ENCODE measurements around the gene ITPR1. TPM values are rescaled to one million over a fixed set of nuclear protein-coding genes. Genes with fewer than 3 reads are reported as not detected.
"Not testable (repeated sequence)": the region's sequence is repeated elsewhere in the genome, so short reads cannot be mapped to it uniquely, and the experiment has no call there.

ITPR1 gene
- total and polyA plus RNA-seq, 4 donors = 9.3 to 43.7 (median 20.9) TPM

DNA sequence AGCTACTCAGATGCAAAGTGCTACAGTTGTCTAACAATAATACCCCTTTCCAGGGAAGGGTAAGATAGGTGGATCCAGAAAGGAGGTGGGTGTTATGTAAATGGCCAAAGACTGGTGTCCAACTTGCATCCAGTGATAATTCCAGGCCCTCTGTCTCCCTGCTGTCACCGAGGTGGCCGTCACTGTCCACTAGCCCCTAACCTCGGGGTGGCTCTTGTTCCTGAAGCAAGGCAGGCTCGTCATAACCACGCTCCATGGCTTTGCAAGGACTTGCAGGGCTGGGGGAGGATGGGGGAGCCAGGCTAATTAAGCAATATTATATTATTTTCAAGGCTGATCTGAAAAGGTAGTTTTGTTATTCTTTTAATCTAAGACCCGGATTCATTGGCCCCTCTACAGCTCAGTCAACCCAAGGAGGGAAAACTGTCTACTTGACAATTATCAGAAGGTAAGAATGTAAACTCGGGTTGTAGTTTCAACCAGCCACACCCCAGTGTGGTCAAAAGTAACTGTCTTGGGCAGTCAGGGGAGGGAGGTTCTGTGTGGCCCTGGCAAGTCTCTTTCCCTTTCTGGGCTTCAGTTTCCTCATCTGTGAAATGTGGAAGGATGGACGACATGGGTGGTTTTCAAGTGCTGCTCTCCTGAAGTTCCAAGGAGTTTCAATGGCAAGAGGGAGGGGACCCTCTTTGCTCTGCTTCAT is 266.0 kb downstream of the ITPR1 start:
- Histone ChIP-seq H3K27ac (ENCODE audit: low read depth, low read length) (no peak overlapping the region), H3K36me3 (ENCODE audit: control insufficient read depth, insufficient read depth, low read length) (no peaks in the 10 kb centered on the region), H3K9me3 (ENCODE audit: control insufficient read depth, insufficient read depth, low read length) (no peaks in the 10 kb centered on the region), H3K27me3 (ENCODE audit: control insufficient read depth, insufficient read depth, low read length) (no peaks in the 10 kb centered on the region), H3K4me1 (ENCODE audit: control insufficient read depth, insufficient read depth, low read length) (no peaks in the 10 kb centered on the region), H3K4me3 (ENCODE audit: low read depth, low read length) (no peak overlapping the region)
- WGBS (ENCODE audit: insufficient coverage) = 86% methylated on average over 1 of the region's 8 CpGs
- no peak for DNase-seq (ENCODE audit: low read depth in 4 of 6, low spot score in 6 of 6)

DNA sequence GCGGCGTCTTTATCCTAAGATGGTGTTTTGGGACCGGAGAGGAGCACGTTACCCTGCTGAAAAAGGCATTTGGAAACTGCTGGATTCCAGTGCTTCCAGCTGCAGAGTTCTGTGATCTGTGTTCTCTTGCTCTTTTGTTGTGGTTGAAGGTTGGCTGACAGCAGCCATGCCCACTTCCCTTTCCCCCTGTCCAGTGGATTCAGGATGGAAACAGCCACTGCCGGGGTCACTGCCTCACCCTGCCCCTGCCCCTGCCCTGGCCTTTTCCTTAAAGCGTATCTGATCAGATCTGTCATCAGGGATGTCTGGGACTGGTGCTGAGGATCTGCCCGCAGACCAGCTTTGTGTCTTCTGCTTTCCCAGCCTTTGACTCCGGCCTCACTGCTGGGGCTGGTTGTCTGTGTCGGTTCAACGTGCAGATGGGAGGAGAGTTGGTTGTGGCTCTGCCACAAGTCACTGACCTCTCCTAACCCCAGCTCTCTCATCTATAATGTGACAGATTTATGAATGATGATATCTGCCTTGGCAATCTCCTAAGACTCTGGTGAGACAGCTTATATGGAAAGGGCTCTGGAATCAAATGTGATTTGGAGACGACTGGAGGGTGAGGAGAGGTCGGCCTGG is 266.7 kb downstream of the ITPR1 start:
- no peaks in the 10 kb centered on the region for H3K9me3 ChIP-seq (ENCODE audit: control insufficient read depth, insufficient read depth, low read length)
- no peaks in the 10 kb centered on the region for H3K4me1 ChIP-seq (ENCODE audit: control insufficient read depth, insufficient read depth, low read length)
- no peak overlapping the region for H3K27ac ChIP-seq (ENCODE audit: low read depth, low read length)
- 62% methylated on average over 7 of the region's 12 CpGs for WGBS (ENCODE audit: insufficient coverage)
- no peak overlapping the region for H3K4me3 ChIP-seq (ENCODE audit: low read depth, low read length)
- H3K27me3 ChIP-seq (ENCODE audit: control insufficient read depth, insufficient read depth, low read length) = no peaks in the 10 kb centered on the region
- no peak for DNase-seq (ENCODE audit: low read depth in 4 of 6, low spot score in 6 of 6)
- H3K36me3 ChIP-seq (ENCODE audit: control insufficient read depth, insufficient read depth, low read length) = no peaks in the 10 kb centered on the region

DNA sequence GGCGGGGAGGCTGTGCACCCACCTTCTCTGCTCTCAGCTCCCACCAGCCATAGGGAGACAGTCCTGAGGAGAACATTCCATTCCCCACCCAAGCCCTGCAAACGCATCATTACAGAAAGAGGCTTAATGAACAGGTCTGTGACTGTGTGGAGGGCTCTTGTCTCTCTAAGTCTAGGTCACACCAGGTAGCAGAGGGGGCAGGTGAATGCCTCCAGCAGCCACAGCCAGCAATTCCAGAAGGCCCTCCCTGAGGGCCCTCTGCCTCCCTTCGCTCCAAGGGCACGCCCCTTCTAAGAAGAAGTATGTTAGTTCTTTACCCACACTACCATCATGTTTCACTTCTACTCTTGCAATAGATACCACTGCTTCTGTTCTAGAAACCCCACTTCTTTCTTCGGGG is 268.6 kb downstream of the ITPR1 start:
- H3K4me1 ChIP-seq (ENCODE audit: control insufficient read depth, insufficient read depth, low read length) = no peaks in the 10 kb centered on the region
- no peak overlapping the region for H3K4me3 ChIP-seq (ENCODE audit: low read depth, low read length)
- H3K27ac ChIP-seq (ENCODE audit: low read depth, low read length) = no peak overlapping the region
- WGBS (ENCODE audit: insufficient coverage) = 100% methylated on average over 4 of the region's 5 CpGs
- no peaks in the 10 kb centered on the region for H3K36me3 ChIP-seq (ENCODE audit: control insufficient read depth, insufficient read depth, low read length)
- no peak for DNase-seq (ENCODE audit: low read depth in 4 of 6, low spot score in 6 of 6)
- H3K27me3 ChIP-seq (ENCODE audit: control insufficient read depth, insufficient read depth, low read length) = no peaks in the 10 kb centered on the region
- no peaks in the 10 kb centered on the region for H3K9me3 ChIP-seq (ENCODE audit: control insufficient read depth, insufficient read depth, low read length)

DNA sequence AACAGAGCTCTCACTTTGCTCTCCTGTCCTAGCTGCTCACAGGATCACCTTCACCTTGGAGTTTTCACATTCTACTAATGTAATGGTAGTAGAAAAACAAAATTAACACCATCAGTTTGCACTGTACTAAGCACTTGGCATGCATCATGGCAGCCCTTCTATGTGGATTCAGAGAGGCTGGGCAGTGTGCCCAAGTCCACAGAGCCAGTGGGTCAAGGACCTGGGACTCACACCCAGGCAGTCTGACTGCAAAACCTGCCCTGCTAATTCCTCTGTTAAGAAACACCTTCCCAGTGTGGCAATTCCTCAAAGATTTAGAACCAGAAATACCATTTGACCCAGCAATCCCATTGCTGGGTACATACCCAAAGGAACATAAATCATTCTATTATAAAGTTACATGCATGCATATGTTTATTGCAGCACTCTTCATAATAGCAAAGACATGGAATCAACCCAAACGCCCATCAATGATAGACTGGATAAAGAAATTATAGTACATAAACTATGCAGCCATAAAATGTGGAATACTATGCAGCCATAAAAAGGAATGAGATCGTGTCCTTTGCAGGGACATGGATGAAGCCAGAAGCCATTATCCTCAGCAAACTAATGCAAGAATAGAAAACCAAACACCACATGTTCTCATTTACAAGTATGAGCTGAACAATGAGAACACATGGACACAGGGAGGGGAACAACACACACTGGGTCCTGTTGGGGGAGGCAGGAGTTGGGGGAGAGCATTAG is 269.5 kb downstream of the ITPR1 start:
- not testable (repeated sequence) for H3K27me3 ChIP-seq (ENCODE audit: control insufficient read depth, insufficient read depth, low read length); H3K27ac ChIP-seq (ENCODE audit: low read depth, low read length); DNase-seq (ENCODE audit: low read depth in 4 of 6, low spot score in 6 of 6); H3K4me3 ChIP-seq (ENCODE audit: low read depth, low read length); H3K36me3 ChIP-seq (ENCODE audit: control insufficient read depth, insufficient read depth, low read length); H3K9me3 ChIP-seq (ENCODE audit: control insufficient read depth, insufficient read depth, low read length); H3K4me1 ChIP-seq (ENCODE audit: control insufficient read depth, insufficient read depth, low read length)
- WGBS (ENCODE audit: insufficient coverage) = no CpG with 5 or more reads among the region's 2 CpGs

DNA sequence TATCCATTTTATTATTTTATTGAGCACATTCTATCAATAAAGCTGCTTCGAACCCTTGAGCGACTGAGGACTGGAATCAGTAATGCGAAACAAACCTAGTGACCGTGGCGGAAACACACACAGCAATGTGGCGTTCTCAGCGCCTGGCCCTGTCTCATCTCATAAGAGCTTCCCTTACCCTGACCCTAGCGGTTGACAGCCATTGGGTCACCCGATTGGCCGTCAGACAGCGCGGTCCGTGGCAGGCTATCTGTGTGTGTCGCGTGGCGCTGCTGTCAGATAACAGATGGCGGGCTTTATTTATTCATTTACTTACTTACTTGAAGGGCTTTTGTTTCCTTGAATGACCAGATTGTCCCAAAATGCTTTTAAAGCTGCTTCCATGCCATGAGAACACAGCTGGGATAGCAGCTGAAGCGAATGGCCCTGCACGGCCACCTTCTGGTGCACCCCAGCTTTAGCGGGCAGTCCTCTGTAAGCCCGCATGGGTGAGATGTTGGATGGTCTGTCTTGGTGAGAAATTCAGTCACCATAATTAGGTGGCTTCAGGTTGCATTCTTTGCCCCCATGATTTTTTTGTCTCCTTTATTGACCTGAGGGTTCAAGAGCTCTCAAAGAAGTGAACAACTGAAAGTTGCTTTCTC is 270.6 kb downstream of the ITPR1 start:
- H3K27me3 ChIP-seq (ENCODE audit: control insufficient read depth, insufficient read depth, low read length) = no peaks in the 10 kb centered on the region
- no peak for DNase-seq (ENCODE audit: low read depth in 4 of 6, low spot score in 6 of 6)
- no peak overlapping the region for H3K27ac ChIP-seq (ENCODE audit: low read depth, low read length)
- H3K9me3 ChIP-seq (ENCODE audit: control insufficient read depth, insufficient read depth, low read length) = no peaks in the 10 kb centered on the region
- H3K4me3 ChIP-seq (ENCODE audit: low read depth, low read length) = no peak overlapping the region
- peaks cover 3% of the 10 kb centered on the region for H3K36me3 ChIP-seq (ENCODE audit: control insufficient read depth, insufficient read depth, low read length)
- WGBS (ENCODE audit: insufficient coverage) = 98% methylated on average over 15 of the region's 21 CpGs
- no peaks in the 10 kb centered on the region for H3K4me1 ChIP-seq (ENCODE audit: control insufficient read depth, insufficient read depth, low read length)

DNA sequence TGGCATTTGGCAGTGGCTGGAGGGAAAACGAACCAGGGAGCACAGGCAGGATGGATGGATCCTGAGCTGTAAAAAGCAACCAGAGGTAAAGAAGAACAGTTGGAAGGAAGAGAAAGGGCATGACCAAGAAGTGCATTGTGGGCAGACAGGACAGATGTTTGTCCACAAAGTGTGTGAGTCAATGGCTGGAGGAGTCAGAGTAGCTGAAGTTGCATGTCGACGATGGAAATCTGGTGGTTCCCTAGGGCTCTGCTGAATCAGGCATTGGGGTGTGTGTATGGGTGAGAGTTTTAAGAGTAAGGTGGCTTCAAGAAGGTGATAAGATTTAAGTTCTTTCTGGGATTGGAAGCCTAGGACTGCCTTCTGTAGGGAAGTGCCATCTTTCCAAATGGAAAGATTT is 272.1 kb downstream of the ITPR1 start:
- no peak overlapping the region for H3K27ac ChIP-seq (ENCODE audit: low read depth, low read length)
- no peaks in the 10 kb centered on the region for H3K9me3 ChIP-seq (ENCODE audit: control insufficient read depth, insufficient read depth, low read length)
- no peaks in the 10 kb centered on the region for H3K4me1 ChIP-seq (ENCODE audit: control insufficient read depth, insufficient read depth, low read length)
- DNase-seq (ENCODE audit: low read depth in 4 of 6, low spot score in 6 of 6) = no peak
- H3K4me3 ChIP-seq (ENCODE audit: low read depth, low read length) = no peak overlapping the region
- 81% methylated on average over 3 of the region's 3 CpGs for WGBS (ENCODE audit: insufficient coverage)
- H3K27me3 ChIP-seq (ENCODE audit: control insufficient read depth, insufficient read depth, low read length) = no peaks in the 10 kb centered on the region
- H3K36me3 ChIP-seq (ENCODE audit: control insufficient read depth, insufficient read depth, low read length) = peaks cover 3% of the 10 kb centered on the region

DNA sequence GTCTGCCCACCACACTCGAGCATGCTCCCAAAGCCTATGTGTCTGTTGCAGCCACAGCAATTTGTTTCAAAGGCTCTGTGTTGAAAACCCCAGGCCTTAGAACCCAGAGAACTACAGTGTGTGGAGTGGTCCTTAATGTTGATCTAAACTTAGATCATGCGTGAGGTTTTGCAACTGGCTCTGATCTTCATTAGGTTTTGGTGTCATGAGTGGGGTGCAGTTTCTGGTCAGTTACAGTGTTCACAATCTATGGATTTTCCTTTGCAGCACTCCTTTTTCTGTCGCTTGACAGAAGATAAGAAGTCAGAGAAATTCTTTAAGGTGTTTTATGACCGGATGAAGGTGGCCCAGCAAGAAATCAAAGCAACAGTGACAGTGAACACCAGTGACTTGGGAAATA is 273.1 kb downstream of the ITPR1 start:
- Histone ChIP-seq H3K9me3 (ENCODE audit: control insufficient read depth, insufficient read depth, low read length) (no peaks in the 10 kb centered on the region), H3K36me3 (ENCODE audit: control insufficient read depth, insufficient read depth, low read length) (peaks cover 3% of the 10 kb centered on the region), H3K4me1 (ENCODE audit: control insufficient read depth, insufficient read depth, low read length) (no peaks in the 10 kb centered on the region), H3K27ac (ENCODE audit: low read depth, low read length) (no peak overlapping the region), H3K4me3 (ENCODE audit: low read depth, low read length) (no peak overlapping the region), H3K27me3 (ENCODE audit: control insufficient read depth, insufficient read depth, low read length) (no peaks in the 10 kb centered on the region)
- WGBS (ENCODE audit: insufficient coverage) = 98% methylated on average over 4 of the region's 4 CpGs
- no peak for DNase-seq (ENCODE audit: low read depth in 4 of 6, low spot score in 6 of 6)

DNA sequence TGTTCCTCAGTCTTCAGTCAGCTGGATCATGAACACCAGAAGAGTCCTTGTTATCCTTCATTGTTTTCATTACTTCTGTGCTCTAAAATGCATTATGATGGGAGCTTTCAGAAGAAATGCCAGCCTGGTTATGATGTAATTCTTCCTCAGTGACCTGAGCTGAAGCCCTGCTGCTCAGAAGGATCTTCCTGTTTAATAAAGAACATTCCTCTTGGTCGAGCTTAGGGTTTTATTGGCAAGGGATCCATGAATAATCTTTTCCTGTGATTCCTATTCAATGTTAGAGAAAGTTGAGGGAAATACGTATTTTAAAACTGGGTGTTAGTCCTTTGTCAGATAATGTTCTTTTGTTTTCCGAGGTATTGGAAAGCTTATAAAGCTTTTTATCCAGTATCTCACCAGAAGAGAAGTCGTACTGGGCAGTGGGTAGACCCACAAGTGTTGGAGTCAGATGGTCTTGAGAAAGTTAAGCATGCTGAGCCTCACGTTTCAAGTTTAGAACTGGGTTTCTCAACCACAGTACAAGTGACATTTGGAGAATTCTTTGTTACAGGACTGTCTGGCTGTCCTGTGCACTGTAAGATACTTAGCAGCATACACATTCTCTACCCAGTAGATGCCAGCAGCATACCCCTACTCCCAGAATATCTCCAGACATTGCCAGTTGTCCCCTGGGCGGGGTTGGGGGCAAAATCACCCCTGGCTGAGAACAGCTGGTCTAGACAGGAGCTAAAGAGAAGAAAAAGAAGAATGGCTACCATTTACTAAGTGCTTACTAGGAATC is 273.8 kb downstream of the ITPR1 start:
- H3K27ac ChIP-seq (ENCODE audit: low read depth, low read length) = no peak overlapping the region
- H3K4me3 ChIP-seq (ENCODE audit: low read depth, low read length) = no peak overlapping the region
- no peaks in the 10 kb centered on the region for H3K27me3 ChIP-seq (ENCODE audit: control insufficient read depth, insufficient read depth, low read length)
- H3K4me1 ChIP-seq (ENCODE audit: control insufficient read depth, insufficient read depth, low read length) = peaks cover 3% of the 10 kb centered on the region
- H3K9me3 ChIP-seq (ENCODE audit: control insufficient read depth, insufficient read depth, low read length) = no peaks in the 10 kb centered on the region
- 100% methylated on average over 2 of the region's 6 CpGs for WGBS (ENCODE audit: insufficient coverage)
- H3K36me3 ChIP-seq (ENCODE audit: control insufficient read depth, insufficient read depth, low read length) = peaks cover 3% of the 10 kb centered on the region
- DNase-seq (ENCODE audit: low read depth in 4 of 6, low spot score in 6 of 6) = no peak

DNA sequence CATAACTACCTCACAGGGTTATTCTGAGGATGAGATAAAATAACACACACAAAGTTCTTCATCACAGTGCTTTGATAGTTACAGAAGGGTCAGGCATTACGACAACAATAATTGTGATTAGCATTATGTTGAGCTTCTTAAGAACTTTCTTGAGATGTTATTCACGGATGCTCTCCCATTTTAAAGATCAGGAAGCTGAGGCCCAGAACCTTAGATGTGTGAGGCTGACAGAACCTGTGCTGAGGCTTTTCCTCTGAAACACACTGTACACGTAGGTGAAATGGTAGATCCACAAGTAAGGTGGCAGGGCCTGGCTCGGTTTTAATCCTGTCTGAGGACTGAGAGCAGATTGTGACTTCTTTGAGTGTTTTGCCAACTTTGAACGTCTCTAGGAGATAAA is 274.9 kb downstream of the ITPR1 start:
- H3K4me3 ChIP-seq (ENCODE audit: low read depth, low read length) = no peak overlapping the region
- no peaks in the 10 kb centered on the region for H3K9me3 ChIP-seq (ENCODE audit: control insufficient read depth, insufficient read depth, low read length)

More for the DNA sequence above, 274.9 kb downstream of the ITPR1 start:
- no peaks in the 10 kb centered on the region for H3K27me3 ChIP-seq (ENCODE audit: control insufficient read depth, insufficient read depth, low read length)
- H3K4me1 ChIP-seq (ENCODE audit: control insufficient read depth, insufficient read depth, low read length) = peaks cover 9% of the 10 kb centered on the region
- peaks cover 3% of the 10 kb centered on the region for H3K36me3 ChIP-seq (ENCODE audit: control insufficient read depth, insufficient read depth, low read length)
- no peak overlapping the region for H3K27ac ChIP-seq (ENCODE audit: low read depth, low read length)
- WGBS (ENCODE audit: insufficient coverage) = 100% methylated on average over 3 of the region's 5 CpGs
- DNase-seq (ENCODE audit: low read depth in 4 of 6, low spot score in 6 of 6) = no peak
